IMR-90 (cell line): ENCODE data around the gene POLR3B. TPM values are rescaled to one million over a fixed set of nuclear protein-coding genes. Genes with fewer than 3 reads are reported as not detected.
A peak's percentile ranks its signal among the peaks of the same experiment; 100 is the strongest.

Experiments
- ATAC-seq: fragments of 200-7000 bp; cut with Tn5 transposase; 2 replicates; pipeline ENCODE4 v1.9.1; 2020; ENCODE audit warnings: low read depth, mild to moderate bottlenecking, moderate library complexity
- BruUV-seq: library from RNA; stranded (reverse); fragments of 400-500 nt; replicated peaks from 2 replicates; lab custom pipeline; 2021; lab: Mats Ljungman, UMichigan
- CTCF ChIA-PET: fragments of 300-600 bp; formaldehyde crosslinking; extraction: SDS; loops from one replicate; lab custom pipeline; 2021; ENCODE audit warnings: antibody characterized with exemption; lab: Yijun Ruan, JAX
- POLR2A ChIA-PET: fragments of 300-600 bp; sonication (Branson Sonifier 250); formaldehyde crosslinking; loops from one replicate; lab custom pipeline; 2022; ENCODE audit warnings: antibody characterized with exemption; ENCODE audit not compliant: unreplicated experiment; lab: Charles Lee
- DNase-seq: peaks from one replicate; pipeline ENCODE4 v3.0.0; 2013
- H2AFZ ChIP-seq: replicated peaks from 2 replicates; pipeline ENCODE3; 2013; ENCODE audit warnings: low read length, mild to moderate bottlenecking; ENCODE audit not compliant: poor library complexity
- H2AK5ac ChIP-seq: 2 replicates; pipeline ENCODE4 v1.6.1; 2013; ENCODE audit warnings: low read depth, low read length, inconsistent platforms
- H2AK9ac ChIP-seq: replicated peaks from 2 replicates; pipeline ENCODE3; 2013; ENCODE audit warnings: mild to moderate bottlenecking, low read depth, low read length, moderate library complexity; ENCODE audit not compliant: poor library complexity
- H2BK120ac ChIP-seq: 2 replicates; pipeline ENCODE4 v1.6.1; 2013; ENCODE audit warnings: low read depth, low read length, inconsistent platforms
- H2BK15ac ChIP-seq: 3 replicates; pipeline ENCODE4 v1.6.1; 2013; ENCODE audit warnings: low read depth, low read length, inconsistent platforms
- H2BK20ac ChIP-seq: 2 replicates; pipeline ENCODE4 v1.6.1; 2013; ENCODE audit warnings: low read depth, mild to moderate bottlenecking, inconsistent platforms, low read length, moderate library complexity
- H2BK5ac ChIP-seq: 2 replicates; pipeline ENCODE4 v1.6.1; 2013; ENCODE audit warnings: mild to moderate bottlenecking, low read depth, low read length, inconsistent platforms; ENCODE audit not compliant: poor library complexity, severe bottlenecking
- H3K14ac ChIP-seq: replicated peaks from 2 replicates; pipeline ENCODE4 v1.6.1; 2013; ENCODE audit warnings: low read depth, low read length, inconsistent platforms
- H3K18ac ChIP-seq: 2 replicates; pipeline ENCODE4 v1.6.1; 2013; ENCODE audit warnings: low read depth, low read length, control low read depth
- H3K23ac ChIP-seq: 2 replicates; pipeline ENCODE4 v1.6.1; 2013; ENCODE audit warnings: low read depth, low read length, inconsistent platforms
- H3K27ac ChIP-seq: 2 replicates; pipeline ENCODE4 v1.5.1; 2013; ENCODE audit warnings: mild to moderate bottlenecking, control low read depth, low read length; ENCODE audit not compliant: insufficient read depth
- H3K27me3 ChIP-seq: 2 replicates; pipeline ENCODE4 v1.6.1; 2013; ENCODE audit warnings: low read length; ENCODE audit not compliant: control insufficient read depth, insufficient read depth
- H3K36me3 ChIP-seq: 2 replicates; pipeline ENCODE4 v1.6.1; 2013; ENCODE audit warnings: low read length, mixed read lengths; ENCODE audit not compliant: control insufficient read depth, insufficient read depth
- H3K4ac ChIP-seq: 2 replicates; pipeline ENCODE4 v1.6.1; 2013; ENCODE audit warnings: low read depth, low read length, inconsistent platforms
- H3K4me1 ChIP-seq: 2 replicates; pipeline ENCODE4 v1.6.1; 2013; ENCODE audit warnings: low read length, mixed read lengths; ENCODE audit not compliant: control insufficient read depth, insufficient read depth
- H3K4me2 ChIP-seq: 2 replicates; pipeline ENCODE4 v1.6.1; 2013; ENCODE audit warnings: low read depth, mild to moderate bottlenecking, control low read depth, low read length, moderate library complexity
- H3K4me3 ChIP-seq: 2 replicates; pipeline ENCODE4 v1.5.1; 2013; ENCODE audit warnings: low read depth, mild to moderate bottlenecking, control low read depth, low read length, moderate library complexity; ENCODE audit not compliant: insufficient read depth
- H3K56ac ChIP-seq: 2 replicates; pipeline ENCODE4 v1.6.1; 2013; ENCODE audit warnings: low read length, inconsistent platforms; ENCODE audit not compliant: insufficient read depth; ENCODE audit errors: extremely low read depth
- H3K79me1 ChIP-seq, 2 experiments: 2 replicates each; pipeline ENCODE4 v1.6.1; 2013; ENCODE audit warnings: low read length in 2 of 2, inconsistent platforms in 1 of 2, low read depth in 1 of 2
- H3K9ac ChIP-seq: 2 replicates; pipeline ENCODE4 v1.6.1; 2013; ENCODE audit warnings: low read depth, low read length, control low read depth
- H3K9me1 ChIP-seq: 2 replicates; pipeline ENCODE4 v1.6.1; 2013; ENCODE audit warnings: low read length, inconsistent platforms; ENCODE audit not compliant: insufficient read depth
- H3K9me3 ChIP-seq: 2 replicates; pipeline ENCODE4 v1.6.1; 2013; ENCODE audit warnings: low read length; ENCODE audit not compliant: control insufficient read depth, insufficient read depth
- H4K20me1 ChIP-seq: 2 replicates; pipeline ENCODE4 v1.6.1; 2013; ENCODE audit warnings: low read length, inconsistent platforms; ENCODE audit not compliant: insufficient read depth
- H4K5ac ChIP-seq: 2 replicates; pipeline ENCODE4 v1.6.1; 2013; ENCODE audit warnings: mild to moderate bottlenecking, low read depth, low read length, control low read depth
- H4K8ac ChIP-seq, 2 experiments: 2 replicates each; pipeline ENCODE4 v1.6.1; 2013; ENCODE audit warnings: low read depth in 2 of 2, low read length in 2 of 2, control low read depth in 1 of 2, inconsistent platforms in 1 of 2
- H4K91ac ChIP-seq: 2 replicates; pipeline ENCODE4 v1.6.1; 2013; ENCODE audit warnings: low read depth, low read length, inconsistent platforms; ENCODE audit not compliant: insufficient read depth
- USF2 ChIP-seq: fragments of 150-350 bp; IDR thresholded peaks from 2 replicates; pipeline ENCODE4 v1.6.1; 2017; ENCODE audit warnings: mild to moderate bottlenecking, antibody characterized with exemption, low read length, low read depth
- WGBS, 2 experiments: methylation state at CpG; one replicate each; pipeline versions ENCODE4 v1.1.5 to v1.1.7; 2013; ENCODE audit warnings: missing lambda C conversion rate in 2 of 2; ENCODE audit not compliant: insufficient read length in 1 of 2; ENCODE audit errors: extremely low coverage in 2 of 2; 5-methylcytosine and 5-hydroxymethylcytosine counted together
- dilution Hi-C: fragments of 300-500 bp; cut with HindIII; formaldehyde crosslinking; loops from one replicate; pipeline ENCODE4 v1.14.3; 2018; ENCODE audit warnings: low sequenced_read_pairs; ENCODE audit not compliant: unreplicated experiment
- in situ Hi-C: fragments of 300-500 bp; cut with MboI; formaldehyde crosslinking; loops from 3 replicates; pipeline ENCODE4 v1.14.3; 2019; ENCODE audit warnings: low sequenced_read_pairs, inconsistent platforms, mixed read lengths
- intact Hi-C: fragments of 100-400 bp; cut with micrococcal nuclease; formaldehyde crosslinking; loops from 2 replicates; pipeline ENCODE4 v1.10.0; 2022
- polyA plus RNA-seq, 3 experiments: library from polyadenylated mRNA; depleted of rRNA; stranded (reverse); fragments of >200 nt; gene quantifications; 2 replicates each; pipeline ENCODE4 v1.2.3, GENCODE V29; 2012; ENCODE audit warnings: low replicate concordance in 1 of 3
- total RNA-seq: library from RNA; depleted of rRNA; stranded (reverse); fragments of >200 nt; gene quantifications from 2 replicates; pipeline ENCODE4 v1.2.3, GENCODE V29; 2012

Gene POLR3B
- total and polyA plus RNA-seq, 2 of the 4 experiments (the other 2 are of a cell fraction) = 6.9 to 15.4 TPM

GRCh38 chr12:106308611-106309010 lies 48.9 kb upstream of the POLR3B start:
- ATAC-seq (no peak), DNase-seq (no peak)
- no peaks in the 10 kb centered on the region; the same call in 1 of the 2 replicates for H3K36me3 ChIP-seq
- no peak overlapping the region for H2BK15ac ChIP-seq
- intact Hi-C loops = no loop called here
- no peak for TF ChIP-seq USF2
- no peak overlapping the region for H3K4me3 ChIP-seq
- no peak overlapping the region for H3K56ac ChIP-seq
- BruUV-seq = no TSS peak
- peak overlapping the region; percentile 20; the same call in 1 of the 2 replicates for H2AK5ac ChIP-seq
- dilution Hi-C loops = no loop called here
- no peak overlapping the region for H3K27ac ChIP-seq
- no peaks in the 10 kb centered on the region for H4K20me1 ChIP-seq
- peaks cover 15% of the 10 kb centered on the region for H3K4me1 ChIP-seq
- no peak overlapping the region for H4K91ac ChIP-seq
- no peak overlapping the region for H3K14ac ChIP-seq
- H3K18ac ChIP-seq = no peak overlapping the region
- H2BK5ac ChIP-seq = no peak overlapping the region
- no peak overlapping the region for H3K4me2 ChIP-seq
- 0 out of 2 replicates have a peak overlapping the region, but pooled peaks have one; percentile 75 for H3K4ac ChIP-seq
- in situ Hi-C loops = no loop called here
- H2AK9ac ChIP-seq = no peak overlapping the region
- peaks cover 21% of the 10 kb centered on the region for H3K9me1 ChIP-seq
- peaks cover 8 to 26% of the 10 kb centered on the region in 2 experiments; a peak in 3 of 4 replicates for H3K79me1 ChIP-seq
- H2BK120ac ChIP-seq = no peak overlapping the region
- ChIA-PET POLR2A (no interaction called here), CTCF (no interaction called here)
- WGBS, 2 experiments = 84% methylated on average over 3 of the region's 3 CpGs; no CpG with 5 or more reads in 1 of the 2 experiments
- no peak overlapping the region for H4K5ac ChIP-seq
- H3K27me3 ChIP-seq = no peaks in the 10 kb centered on the region
- no peak overlapping the region for H2AFZ ChIP-seq
- no peak overlapping the region for H3K9ac ChIP-seq
- H2BK20ac ChIP-seq = no peak overlapping the region
- no peak overlapping the region for H4K8ac ChIP-seq
- no peaks in the 10 kb centered on the region for H3K9me3 ChIP-seq
- H3K23ac ChIP-seq = no peak overlapping the region
